GM12878 (cell line): ENCODE data around the gene SDK2. TPM values are rescaled to one million over a fixed set of nuclear protein-coding genes. Genes with fewer than 3 reads are reported as not detected.

Experiments
- ATAC-seq: fragments of 200-7000 bp; cut with Tn5 transposase; 3 replicates; pipeline ENCODE4 v1.9.1; 2020; ENCODE audit warnings: mild to moderate bottlenecking, moderate library complexity
- BruUV-seq: library from RNA; stranded (reverse); fragments of 400-500 nt; replicated peaks from 2 replicates; lab custom pipeline; 2021; lab: Mats Ljungman, UMichigan
- CTCF ChIA-PET: fragments of 300-600 bp; sonication (Branson Sonifier 250); formaldehyde crosslinking; extraction: SDS; loops from one replicate; lab custom pipeline; 2021; ENCODE audit warnings: inconsistent platforms; lab: Yijun Ruan, JAX
- POLR2A ChIA-PET: fragments of 350-600 bp; formaldehyde crosslinking; extraction: SDS; loops from one replicate; lab custom pipeline; 2021; ENCODE audit warnings: inconsistent platforms; lab: Charles Lee
- RAD21 ChIA-PET: fragments of 300-600 bp; sonication (Branson Sonifier 250); formaldehyde crosslinking; loops from one replicate; lab custom pipeline; 2023; ENCODE audit warnings: antibody characterized with exemption; ENCODE audit not compliant: unreplicated experiment; lab: Charles Lee
- SMC1A ChIA-PET: fragments of 300-600 bp; sonication (Branson Sonifier 250); formaldehyde crosslinking; loops from one replicate; lab custom pipeline; 2023; ENCODE audit not compliant: unreplicated experiment, uncharacterized antibody; lab: Charles Lee
- DNase-seq: peaks from one replicate; pipeline ENCODE4 v3.0.0-alpha.2; 2011; ENCODE audit warnings: low read depth, low spot score
- FAIRE-seq: peaks from 3 replicates; lab custom pipeline; 2011; peaks lifted over from hg19 to GRCh38; lab: Jason Lieb, UNC
- H2AFZ ChIP-seq: 2 replicates; pipeline ENCODE4 v1.6.0; 2011; ENCODE audit warnings: low read depth, low read length, control low read depth; ENCODE audit not compliant: control insufficient read depth
- H3K27ac ChIP-seq: 2 replicates; pipeline ENCODE4 v1.5.1; 2011; ENCODE audit warnings: control low read depth; ENCODE audit not compliant: control insufficient read depth, insufficient read depth
- H3K27me3 ChIP-seq, 2 experiments: replicated peaks in 1 of 2; 2 replicates each; pipeline versions ENCODE4 v1.6.0 to v1.6.1; 2011; ENCODE audit warnings: low read length in 1 of 2; ENCODE audit not compliant: control insufficient read depth in 2 of 2, insufficient read depth in 2 of 2
- H3K36me3 ChIP-seq, 2 experiments: 2 replicates each; pipeline ENCODE4 v1.5.1; 2011; ENCODE audit warnings: low read length in 1 of 2; ENCODE audit not compliant: control insufficient read depth in 2 of 2, insufficient read depth in 2 of 2
- H3K4me1 ChIP-seq: 2 replicates; pipeline ENCODE4 v1.6.1; 2011; ENCODE audit warnings: mild to moderate bottlenecking, low read length, moderate library complexity, mixed read lengths; ENCODE audit not compliant: control insufficient read depth, insufficient read depth
- H3K4me2 ChIP-seq: 2 replicates; pipeline ENCODE4 v1.6.0; 2011; ENCODE audit warnings: control low read depth; ENCODE audit not compliant: control insufficient read depth, insufficient read depth
- H3K4me3 ChIP-seq: fragments of 200-600 bp; sonication (generic); 2 replicates; pipeline ENCODE4 v1.5.1; 2016
- H3K79me2 ChIP-seq: 2 replicates; pipeline ENCODE4 v1.6.0; 2011; ENCODE audit warnings: low read length; ENCODE audit not compliant: control insufficient read depth, insufficient read depth
- H3K9ac ChIP-seq: 2 replicates; pipeline ENCODE4 v1.8.0; 2011; ENCODE audit warnings: low read length, control low read depth, mixed read lengths; ENCODE audit not compliant: control insufficient read depth, insufficient read depth
- H3K9me3 ChIP-seq: replicated peaks from 3 replicates; pipeline ENCODE4 v1.5.1; 2011; ENCODE audit warnings: mild to moderate bottlenecking, low read length; ENCODE audit not compliant: control insufficient read depth, insufficient read depth
- H4K20me1 ChIP-seq: 2 replicates; pipeline ENCODE4 v1.6.0; 2011; ENCODE audit not compliant: control insufficient read depth, insufficient read depth
- ELK1 ChIP-seq: IDR thresholded peaks from 2 replicates; pipeline ENCODE4 v1.6.1; 2012; ENCODE audit warnings: low read depth, low read length, improper control_type of control experiment
- FOS ChIP-seq: IDR thresholded peaks from 3 replicates; pipeline ENCODE4 v1.6.1; 2011; ENCODE audit warnings: borderline replicate concordance; ENCODE audit not compliant: insufficient read length; ENCODE audit errors: extremely low read depth
- MEF2A ChIP-seq: IDR thresholded peaks from 2 replicates; pipeline ENCODE4 v1.6.1; 2011; ENCODE audit warnings: low read depth, mild to moderate bottlenecking, low read length, moderate library complexity; ENCODE audit not compliant: insufficient read depth
- NR2C1 ChIP-seq: fragments of 450-650 bp; IDR thresholded peaks from 2 replicates; pipeline ENCODE4 v1.6.1; 2017; ENCODE audit warnings: antibody characterized with exemption, mild to moderate bottlenecking, moderate library complexity
- NR2F1 ChIP-seq: fragments of 450-650 bp; conservative IDR thresholded peaks from 2 replicates; pipeline ENCODE4 v1.6.1; 2017; ENCODE audit warnings: mild to moderate bottlenecking
- SREBF2 ChIP-seq: IDR thresholded peaks from 2 replicates; pipeline ENCODE4 v1.6.1; 2012; ENCODE audit warnings: mild to moderate bottlenecking, low read length
- TCF7 ChIP-seq: IDR thresholded peaks from 2 replicates; pipeline ENCODE4 v1.6.1; 2014; ENCODE audit warnings: antibody characterized with exemption, borderline replicate concordance
- ZBED1 ChIP-seq: IDR thresholded peaks from 2 replicates; pipeline ENCODE4 v1.6.1; 2016; ENCODE audit warnings: borderline replicate concordance
- ZNF24 ChIP-seq: fragments of 450-650 bp; IDR thresholded peaks from 2 replicates; pipeline ENCODE4 v1.6.1; 2017; ENCODE audit warnings: antibody characterized with exemption, mild to moderate bottlenecking
- WGBS: methylation state at CpG from one replicate; pipeline ENCODE4 v1.1.6; 2016; ENCODE audit warnings: low lambda C conversion rate; ENCODE audit not compliant: insufficient replicate concordance, insufficient coverage; ENCODE audit errors: missing lambda C conversion rate; 5-methylcytosine and 5-hydroxymethylcytosine counted together
- in situ Hi-C: fragments of 300-500 bp; cut with MboI; formaldehyde crosslinking; loops from 9 replicates; pipeline ENCODE4 v1.14.3; 2018; ENCODE audit warnings: mixed read lengths
- intact Hi-C: fragments of 100-400 bp; cut with micrococcal nuclease; formaldehyde crosslinking; loops from one replicate; pipeline ENCODE4 v1.14.2; 2022; ENCODE audit not compliant: unreplicated experiment
- polyA plus RNA-seq, 11 experiments: library from polyadenylated mRNA; depleted of rRNA in 4 of 11; unstranded in 6 of 11; stranded (reverse) in 5 of 11; fragments of >200 nt; fragmentation: Nextera tagmentation in 4 of 11; fragmentation: Illumina TruSeq in 1 of 11; extraction: Ambion mirVana in 4 of 11; extraction: Trizol in 1 of 11; gene quantifications; 1 replicate in 1 of 11; 2 replicates in 10 of 11; pipeline versions ENCODE4 v1.2.1 to v1.2.3, GENCODE V29; 2011 to 2016; ENCODE audit warnings: inconsistent platforms in 2 of 11, missing spikeins in 2 of 11, low read depth in 1 of 11
- total RNA-seq, 4 experiments: library from RNA; depleted of rRNA in 3 of 4; stranded (reverse); fragments of >200 nt in 3 of 4; fragmentation: Illumina TruSeq in 1 of 4; extraction: Trizol in 1 of 4; gene quantifications; 2 replicates each; pipeline versions ENCODE4 v1.2.1 to v1.2.3, GENCODE V29; 2013 to 2021
- TF ChIP-seq, protein P1 (sequence below): fragments of 450-650 bp; IDR thresholded peaks from 2 replicates; pipeline ENCODE4 v1.6.1; 2017; ENCODE audit warnings: borderline replicate concordance

SDK2 gene
- total and polyA plus RNA-seq, 10 of the 15 experiments (the other 5 are each of a cell fraction or from before 2014, with no cell fraction given): 0.03 to 0.08 (median 0.03) TPM; not detected in 7

DNA sequence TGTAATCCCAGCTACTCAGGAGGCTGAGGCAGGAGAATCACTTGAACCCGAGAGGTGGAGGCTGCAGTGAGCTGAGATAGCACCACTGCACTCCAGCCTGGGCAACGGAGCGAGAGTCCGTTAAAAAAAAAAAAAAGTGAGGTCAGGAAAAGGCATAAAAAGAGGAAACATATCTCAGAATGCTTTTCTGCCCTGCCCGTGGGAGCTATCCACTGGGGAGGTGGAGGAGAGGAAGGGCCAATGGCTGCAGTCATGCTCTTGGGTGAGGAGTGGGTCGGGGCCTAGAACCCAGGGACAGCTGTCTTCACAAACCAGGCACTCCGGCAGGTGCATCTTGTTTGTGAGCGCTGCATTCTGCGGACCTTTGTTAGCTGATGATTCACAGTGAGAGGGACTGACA is 272.4 kb downstream of the SDK2 start (continued):
- TF ChIP-seq ELK1 (no peak), ZNF24 (no peak), SREBF2 (no peak), NR2F1 (no peak), NR2C1 (no peak), ZBED1 (no peak), FOS (no peak), TCF7 (no peak)

- intact Hi-C loops: loop anchor here (2.0 to 5.0 kb wide), 2 partner anchors 180 to 384 kb away; no protein-coding TSS in a partner anchor
- Histone ChIP-seq H4K20me1 (no peaks in the 10 kb centered on the region; the same call in 1 of the 2 replicates), H3K27ac (no peak overlapping the region), H3K9me3 (no peaks in the 10 kb centered on the region), H3K79me2 (no peaks in the 10 kb centered on the region), H3K4me2 (no peak overlapping the region), H2AFZ (no peak overlapping the region), H3K9ac (no peak overlapping the region), H3K4me3 (no peak overlapping the region), H3K36me3 (no peaks in the 10 kb centered on the region), H3K4me1 (no peaks in the 10 kb centered on the region), H3K27me3 (peaks cover 0 to 4% of the 10 kb centered on the region in 2 experiments)
- TF ChIP-seq, protein P1, sequence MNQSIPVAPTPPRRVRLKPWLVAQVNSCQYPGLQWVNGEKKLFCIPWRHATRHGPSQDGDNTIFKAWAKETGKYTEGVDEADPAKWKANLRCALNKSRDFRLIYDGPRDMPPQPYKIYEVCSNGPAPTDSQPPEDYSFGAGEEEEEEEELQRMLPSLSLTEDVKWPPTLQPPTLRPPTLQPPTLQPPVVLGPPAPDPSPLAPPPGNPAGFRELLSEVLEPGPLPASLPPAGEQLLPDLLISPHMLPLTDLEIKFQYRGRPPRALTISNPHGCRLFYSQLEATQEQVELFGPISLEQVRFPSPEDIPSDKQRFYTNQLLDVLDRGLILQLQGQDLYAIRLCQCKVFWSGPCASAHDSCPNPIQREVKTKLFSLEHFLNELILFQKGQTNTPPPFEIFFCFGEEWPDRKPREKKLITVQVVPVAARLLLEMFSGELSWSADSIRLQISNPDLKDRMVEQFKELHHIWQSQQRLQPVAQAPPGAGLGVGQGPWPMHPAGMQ: no peak
- no peak for TF ChIP-seq MEF2A
- no peak for FAIRE-seq
- in situ Hi-C loops: loop anchor here (5.0 kb wide), 1 partner anchor 119 kb away; no protein-coding TSS in a partner anchor
- ChIA-PET POLR2A (no interaction called here), CTCF (interaction anchor here (1.2 to 17.4 kb wide), 10 partner anchors 10 to 645 kb away, joined by 3 to 365 read pairs (median 8); partner anchors contain the start of gene CPSF4L), RAD21 (interaction anchor here (1.3 to 10.5 kb wide), 8 partner anchors 17 to 644 kb away, joined by 4 to 218 read pairs (median 14); partner anchors contain the start of genes COG1 and CPSF4L), SMC1A (interaction anchor here (2.1 to 13.2 kb wide), 4 partner anchors 103 to 644 kb away, joined by 11 to 261 read pairs (median 36); no protein-coding TSS in a partner anchor)
- ATAC-seq: no peak
- no TSS peak for BruUV-seq
- WGBS: 13% methylated on average over 6 of the region's 6 CpGs
- no peak for DNase-seq
Observed at GRCh38 chr17:73371285-73371684, 273.0 kb downstream of the SDK2 start.
